ENCODE results near the gene CLCN2.

Gene CLCN2

GRCh38 chr3:184348057-184348382 is 13.4 kb downstream of the CLCN2 start:
- Histone ChIP-seq H3K27ac (replicated peaks) (no peak overlapping the region), H3K4me3 (replicated peaks; ENCODE audit: insufficient read depth, low read length) (no peak overlapping the region), H3K27me3 (ENCODE audit: insufficient read depth, poor library complexity, severe bottlenecking) (no peaks in the 10 kb centered on the region)
- no peak for DNase-seq (ENCODE audit: low read depth in 1 of 2, low spot score in 1 of 2)
- TF ChIP-seq SPI1 (IDR thresholded peaks at IDR 0.05; ENCODE audit: borderline replicate concordance, low read depth) (no peak), GABPA (IDR thresholded peaks at IDR 0.05; ENCODE audit: low read depth) (no peak)

- no peak overlapping the region for H3K4me3 ChIP-seq (replicated peaks; ENCODE audit: insufficient read depth, low read length)
- TF ChIP-seq SPI1 (IDR thresholded peaks at IDR 0.05; ENCODE audit: borderline replicate concordance, low read depth) = no peak
- no peak for TF ChIP-seq GABPA (IDR thresholded peaks at IDR 0.05; ENCODE audit: low read depth)
- TF ChIP-seq, protein P1, sequence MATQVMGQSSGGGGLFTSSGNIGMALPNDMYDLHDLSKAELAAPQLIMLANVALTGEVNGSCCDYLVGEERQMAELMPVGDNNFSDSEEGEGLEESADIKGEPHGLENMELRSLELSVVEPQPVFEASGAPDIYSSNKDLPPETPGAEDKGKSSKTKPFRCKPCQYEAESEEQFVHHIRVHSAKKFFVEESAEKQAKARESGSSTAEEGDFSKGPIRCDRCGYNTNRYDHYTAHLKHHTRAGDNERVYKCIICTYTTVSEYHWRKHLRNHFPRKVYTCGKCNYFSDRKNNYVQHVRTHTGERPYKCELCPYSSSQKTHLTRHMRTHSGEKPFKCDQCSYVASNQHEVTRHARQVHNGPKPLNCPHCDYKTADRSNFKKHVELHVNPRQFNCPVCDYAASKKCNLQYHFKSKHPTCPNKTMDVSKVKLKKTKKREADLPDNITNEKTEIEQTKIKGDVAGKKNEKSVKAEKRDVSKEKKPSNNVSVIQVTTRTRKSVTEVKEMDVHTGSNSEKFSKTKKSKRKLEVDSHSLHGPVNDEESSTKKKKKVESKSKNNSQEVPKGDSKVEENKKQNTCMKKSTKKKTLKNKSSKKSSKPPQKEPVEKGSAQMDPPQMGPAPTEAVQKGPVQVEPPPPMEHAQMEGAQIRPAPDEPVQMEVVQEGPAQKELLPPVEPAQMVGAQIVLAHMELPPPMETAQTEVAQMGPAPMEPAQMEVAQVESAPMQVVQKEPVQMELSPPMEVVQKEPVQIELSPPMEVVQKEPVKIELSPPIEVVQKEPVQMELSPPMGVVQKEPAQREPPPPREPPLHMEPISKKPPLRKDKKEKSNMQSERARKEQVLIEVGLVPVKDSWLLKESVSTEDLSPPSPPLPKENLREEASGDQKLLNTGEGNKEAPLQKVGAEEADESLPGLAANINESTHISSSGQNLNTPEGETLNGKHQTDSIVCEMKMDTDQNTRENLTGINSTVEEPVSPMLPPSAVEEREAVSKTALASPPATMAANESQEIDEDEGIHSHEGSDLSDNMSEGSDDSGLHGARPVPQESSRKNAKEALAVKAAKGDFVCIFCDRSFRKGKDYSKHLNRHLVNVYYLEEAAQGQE (IDR thresholded peaks at IDR 0.05; ENCODE audit: insufficient replicate concordance, low read depth) = no peak
- no peak for TF ChIP-seq POLR2AphosphoS5 (IDR thresholded peaks at IDR 0.05; ENCODE audit: low read depth)
- no peak for TF ChIP-seq CTCF (IDR thresholded peaks at IDR 0.05; ENCODE audit: insufficient read depth, low read length)
- H3K27me3 ChIP-seq (ENCODE audit: insufficient read depth, poor library complexity, severe bottlenecking) = no peaks in the 10 kb centered on the region
- no peak overlapping the region for H3K27ac ChIP-seq (replicated peaks)
- DNase-seq (ENCODE audit: low read depth in 1 of 2, low spot score in 1 of 2) = no peak
These were observed 13.9 kb downstream of the CLCN2 start for GRCh38 chr3:184347321-184348056.

DNA sequence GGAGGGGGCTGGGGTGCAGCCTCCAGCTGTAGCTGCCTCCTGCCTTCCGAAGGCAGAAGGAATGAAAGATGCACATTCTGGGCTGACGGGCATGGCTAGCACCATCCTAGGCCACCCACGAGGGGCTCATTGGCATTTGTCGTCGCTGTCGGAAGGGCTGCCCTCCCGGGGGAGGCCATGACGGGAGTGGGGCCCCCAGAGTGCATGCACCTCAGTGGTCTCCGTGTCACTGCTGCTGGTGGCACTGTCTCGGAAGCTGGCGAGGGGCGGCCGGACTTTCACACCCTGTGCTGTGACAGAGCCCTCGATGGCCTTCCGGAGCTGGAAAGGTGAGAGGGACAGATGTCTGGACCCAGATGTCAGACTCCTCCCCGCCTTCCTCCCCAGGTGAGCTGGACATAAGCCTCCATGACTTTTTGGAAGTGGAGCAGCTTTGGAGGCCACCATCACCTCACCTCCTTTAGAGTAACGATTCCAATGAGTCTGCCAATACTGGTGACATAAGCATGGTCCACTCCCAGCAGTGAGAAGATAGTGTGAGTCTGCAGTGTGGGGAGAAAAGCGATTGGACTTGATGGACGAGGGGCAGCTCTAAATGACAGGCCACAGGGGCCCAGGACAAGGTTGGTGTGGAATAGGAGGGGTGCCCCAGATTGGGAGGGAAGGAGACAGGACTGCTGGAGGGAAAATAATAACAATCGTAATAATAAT is 14.8 kb downstream of the CLCN2 start:
- Histone ChIP-seq H3K27me3 (ENCODE audit: insufficient read depth, poor library complexity, severe bottlenecking) (no peaks in the 10 kb centered on the region), H3K27ac (replicated peaks) (no peak overlapping the region), H3K4me3 (replicated peaks; ENCODE audit: insufficient read depth, low read length) (no peak overlapping the region)
- TF ChIP-seq SPI1 (IDR thresholded peaks at IDR 0.05; ENCODE audit: borderline replicate concordance, low read depth) (no peak), CTCF (IDR thresholded peaks at IDR 0.05; ENCODE audit: insufficient read depth, low read length) (no peak), GABPA (IDR thresholded peaks at IDR 0.05; ENCODE audit: low read depth) (no peak), POLR2AphosphoS5 (IDR thresholded peaks at IDR 0.05; ENCODE audit: low read depth) (no peak)
- TF ChIP-seq, protein P1 (IDR thresholded peaks at IDR 0.05; ENCODE audit: insufficient replicate concordance, low read depth) = no peak
- DNase-seq (ENCODE audit: low read depth in 1 of 2, low spot score in 1 of 2) = no peak

DNA sequence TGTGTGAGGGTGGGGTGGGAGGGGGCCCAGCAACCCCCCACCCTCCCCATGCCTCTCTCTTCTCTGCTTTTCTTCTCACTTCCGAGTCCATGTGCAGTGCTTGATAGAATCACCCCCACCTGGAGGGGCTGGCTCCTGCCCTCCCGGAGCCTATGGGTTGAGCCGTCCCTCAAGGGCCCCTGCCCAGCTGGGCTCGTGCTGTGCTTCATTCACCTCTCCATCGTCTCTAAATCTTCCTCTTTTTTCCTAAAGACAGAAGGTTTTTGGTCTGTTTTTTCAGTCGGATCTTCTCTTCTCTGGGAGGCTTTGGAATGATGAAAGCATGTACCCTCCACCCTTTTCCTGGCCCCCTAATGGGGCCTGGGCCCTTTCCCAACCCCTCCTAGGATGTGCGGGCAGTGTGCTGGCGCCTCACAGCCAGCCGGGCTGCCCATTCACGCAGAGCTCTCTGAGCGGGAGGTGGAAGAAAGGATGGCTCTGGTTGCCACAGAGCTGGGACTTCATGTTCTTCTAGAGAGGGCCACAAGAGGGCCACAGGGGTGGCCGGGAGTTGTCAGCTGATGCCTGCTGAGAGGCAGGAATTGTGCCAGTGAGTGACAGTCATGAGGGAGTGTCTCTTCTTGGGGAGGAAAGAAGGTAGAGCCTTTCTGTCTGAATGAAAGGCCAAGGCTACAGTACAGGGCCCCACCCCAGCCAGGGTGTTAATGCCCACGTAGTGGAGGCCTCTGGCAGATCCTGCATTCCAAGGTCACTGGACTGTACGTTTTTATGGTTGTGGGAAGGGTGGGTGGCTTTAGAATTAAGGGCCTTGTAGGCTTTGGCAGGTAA is 15.9 kb downstream of the CLCN2 start:
- no peak overlapping the region for H3K27ac ChIP-seq (replicated peaks)
- peak; percentile 69 to 83 for DNase-seq (ENCODE audit: low read depth in 1 of 2, low spot score in 1 of 2)
- H3K4me3 ChIP-seq (replicated peaks; ENCODE audit: insufficient read depth, low read length) = no peak overlapping the region
- TF ChIP-seq SPI1 (IDR thresholded peaks at IDR 0.05; ENCODE audit: borderline replicate concordance, low read depth) = no peak
- TF ChIP-seq CTCF (IDR thresholded peaks at IDR 0.05; ENCODE audit: insufficient read depth, low read length) = peak; percentile 46
- no peaks in the 10 kb centered on the region for H3K27me3 ChIP-seq (ENCODE audit: insufficient read depth, poor library complexity, severe bottlenecking)
